CD4-positive, alpha-beta T cell treated with Interleukin-6 at 100 ng/mL for 8 hours (primary cell): ENCODE data around the gene DRD4.
A peak's percentile ranks its signal among the peaks of the same experiment; 100 is the strongest.

Experiments used
- DNase-seq: peaks from one replicate; pipeline ENCODE4 v3.0.0-alpha.2; 2020; ENCODE audit warnings: mixed read lengths, low spot score

DRD4 gene

GRCh38 chr11:636511-637332 lies at the start of gene DRD4:
Gene DRD4 (plus strand): TSS chr11:637269. CDS start chr11:637305, 36 bp downstream.
- no peak for DNase-seq

DNA sequence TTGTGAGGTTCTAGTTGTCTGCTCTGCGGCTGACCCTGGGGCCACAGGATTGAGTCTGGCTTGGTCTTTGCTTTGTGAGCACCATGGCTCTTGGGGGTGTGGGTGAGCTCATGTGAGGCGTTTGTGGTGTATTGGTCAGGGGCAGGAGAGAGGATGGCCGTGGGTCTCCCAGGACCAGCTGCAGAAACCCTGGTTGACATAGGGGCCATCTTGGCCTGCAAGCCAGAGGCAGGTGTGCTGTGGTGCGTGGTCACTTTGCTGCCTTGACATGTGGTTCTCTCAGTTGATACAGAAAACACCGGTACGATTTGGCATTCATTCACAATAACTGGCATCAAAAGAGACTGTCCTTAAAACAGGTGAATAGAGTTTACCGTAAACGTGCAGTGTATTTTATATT lies 49.5 kb upstream of the DRD4 start:
- no peak for DNase-seq

DNA sequence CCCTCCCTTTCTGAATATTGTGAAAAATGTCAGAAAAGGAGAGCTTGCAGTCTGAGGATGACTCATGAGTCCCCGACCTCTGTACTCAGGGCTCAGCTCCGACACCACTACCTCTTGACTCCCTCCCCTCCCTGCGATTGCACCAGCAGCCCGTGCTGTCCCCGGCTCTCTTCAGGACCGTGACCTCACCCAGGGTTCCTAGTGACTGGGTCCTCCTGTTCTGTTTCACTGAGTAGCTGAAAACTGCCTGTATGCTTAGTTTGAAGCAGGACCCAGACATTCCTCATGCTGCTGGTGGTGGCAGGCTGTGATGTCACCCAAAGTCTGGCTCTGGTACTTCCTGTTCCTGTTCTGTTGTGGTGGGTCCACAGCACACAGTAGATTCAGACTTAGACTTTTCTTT lies 49.1 kb upstream of the DRD4 start:
- peak; percentile 61 for DNase-seq

- DNase-seq, result no peak
Measured at GRCh38 chr11:589798-590197, 47.3 kb upstream of the DRD4 start.

DNA sequence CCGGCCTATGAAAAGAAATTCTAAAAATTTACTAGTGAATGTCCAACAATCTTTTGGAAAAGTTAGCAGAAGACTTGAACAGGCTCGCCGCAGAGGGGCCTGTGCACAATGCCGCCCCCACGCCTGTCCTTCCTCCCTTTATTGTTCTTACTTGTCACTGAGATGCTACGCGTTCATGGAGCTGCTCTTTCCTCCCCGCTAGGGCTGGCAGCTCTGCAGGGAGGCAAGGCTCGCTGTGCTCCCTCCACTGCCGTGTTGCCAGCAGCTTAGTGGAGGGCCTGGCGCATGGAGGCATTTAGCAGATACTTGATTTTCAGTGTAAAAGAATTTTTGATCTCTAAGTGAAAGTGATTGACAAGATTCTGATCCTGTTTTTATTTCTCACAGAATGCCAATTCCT lies 46.1 kb upstream of the DRD4 start:
- no peak for DNase-seq

DNA sequence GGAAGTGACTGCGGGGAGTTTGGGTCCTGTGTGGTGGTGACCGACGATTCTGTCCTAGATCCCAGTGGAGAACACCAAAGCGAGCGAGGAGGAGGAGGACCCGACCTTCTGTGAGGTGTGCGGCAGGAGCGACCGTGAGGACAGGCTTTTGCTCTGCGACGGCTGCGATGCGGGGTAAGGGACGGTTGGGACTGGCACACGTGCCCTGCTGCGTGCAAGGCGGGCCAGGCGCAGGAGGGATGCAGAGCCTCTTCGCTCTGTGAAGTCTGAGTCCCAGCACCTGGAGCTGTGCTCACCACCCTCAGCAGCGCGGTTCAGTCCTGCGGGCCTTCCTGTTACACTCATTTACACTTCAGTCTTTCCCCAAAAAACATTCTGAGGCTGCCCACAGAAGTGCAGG lies 44.6 kb upstream of the DRD4 start:
- DNase-seq, result no peak

DNA sequence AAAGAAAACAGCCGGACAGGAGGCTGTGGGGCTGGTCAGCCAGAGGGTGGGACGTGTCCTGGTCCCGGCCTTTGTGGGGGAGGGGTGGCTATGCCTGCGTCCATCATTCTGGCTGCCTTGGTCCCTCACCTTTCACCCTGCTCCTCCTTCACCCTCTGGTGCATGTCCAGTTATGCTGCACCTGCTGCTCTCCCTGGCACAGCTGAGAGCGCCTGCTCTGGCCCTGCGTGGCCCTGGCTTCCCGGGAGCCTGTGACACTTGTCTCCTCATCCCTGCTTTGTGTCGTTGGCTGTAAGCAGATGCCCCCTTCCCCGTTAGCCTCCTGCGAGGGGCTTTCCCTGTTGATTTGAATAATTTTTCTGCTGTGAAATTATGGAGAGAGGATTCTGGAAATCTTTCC lies 44.2 kb upstream of the DRD4 start:
- DNase-seq, result no peak

GRCh38 chr11:593347-593746 lies 43.7 kb upstream of the DRD4 start:
- DNase-seq, result no peak

GRCh38 chr11:595400-595799 lies 41.7 kb upstream of the DRD4 start:
- DNase-seq, result no peak

DNA sequence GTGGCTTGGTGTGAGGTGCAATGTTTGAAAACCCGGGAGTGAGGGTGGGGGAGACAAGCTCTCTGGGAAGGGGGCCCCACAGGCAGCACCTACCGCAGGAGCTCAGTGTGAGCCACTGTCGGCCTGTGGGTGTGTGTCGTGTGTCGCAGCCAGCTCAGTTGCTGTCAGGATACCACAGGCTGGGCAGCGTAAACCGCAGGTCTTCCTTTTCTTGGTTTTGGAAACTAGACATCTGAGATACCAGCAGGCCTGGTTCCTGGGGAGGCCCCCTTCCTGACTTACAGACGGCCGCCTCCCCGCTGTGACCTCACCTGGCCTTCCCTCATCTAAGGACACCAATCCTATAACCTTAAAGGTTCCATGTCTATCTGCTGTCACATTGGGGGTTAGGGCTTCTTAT lies 40.7 kb upstream of the DRD4 start:
- DNase-seq, result no peak

- DNase-seq, result no peak
Measured at GRCh38 chr11:597166-597725, 39.8 kb upstream of the DRD4 start.

DNA sequence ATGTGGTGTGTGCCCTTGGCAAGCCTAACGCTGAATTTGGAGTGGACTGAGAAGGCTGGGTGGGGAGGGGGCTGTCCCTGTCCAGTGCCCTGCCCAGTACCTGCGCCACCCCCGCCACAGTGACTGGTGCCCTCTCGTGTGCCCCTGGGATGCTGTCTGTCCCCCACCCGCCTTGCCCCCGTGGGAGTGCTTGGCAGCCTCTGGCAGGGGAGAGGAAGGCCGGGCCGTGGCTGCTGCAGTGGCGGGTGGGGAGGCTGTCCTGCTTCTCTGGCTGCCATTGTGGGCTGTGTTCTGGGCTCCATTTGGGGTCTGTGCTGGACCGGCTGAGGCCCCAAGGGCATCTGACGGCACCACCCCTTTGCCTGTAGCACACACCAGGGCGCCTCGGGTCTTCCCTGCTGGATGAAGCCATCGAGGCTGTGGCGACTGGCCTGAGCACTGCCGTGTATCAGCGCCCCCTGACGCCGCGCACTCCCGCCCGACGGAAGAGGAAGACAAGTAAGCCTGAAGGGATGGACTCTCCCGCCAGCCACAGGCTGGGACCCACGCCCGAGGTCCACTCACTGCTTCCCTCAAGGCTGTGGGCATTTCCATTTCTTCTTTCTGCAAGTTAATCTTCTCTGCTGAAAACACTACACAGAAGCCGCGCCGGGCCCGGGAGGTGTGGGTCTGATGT lies 38.9 kb upstream of the DRD4 start:
- DNase-seq, result no peak

DNA sequence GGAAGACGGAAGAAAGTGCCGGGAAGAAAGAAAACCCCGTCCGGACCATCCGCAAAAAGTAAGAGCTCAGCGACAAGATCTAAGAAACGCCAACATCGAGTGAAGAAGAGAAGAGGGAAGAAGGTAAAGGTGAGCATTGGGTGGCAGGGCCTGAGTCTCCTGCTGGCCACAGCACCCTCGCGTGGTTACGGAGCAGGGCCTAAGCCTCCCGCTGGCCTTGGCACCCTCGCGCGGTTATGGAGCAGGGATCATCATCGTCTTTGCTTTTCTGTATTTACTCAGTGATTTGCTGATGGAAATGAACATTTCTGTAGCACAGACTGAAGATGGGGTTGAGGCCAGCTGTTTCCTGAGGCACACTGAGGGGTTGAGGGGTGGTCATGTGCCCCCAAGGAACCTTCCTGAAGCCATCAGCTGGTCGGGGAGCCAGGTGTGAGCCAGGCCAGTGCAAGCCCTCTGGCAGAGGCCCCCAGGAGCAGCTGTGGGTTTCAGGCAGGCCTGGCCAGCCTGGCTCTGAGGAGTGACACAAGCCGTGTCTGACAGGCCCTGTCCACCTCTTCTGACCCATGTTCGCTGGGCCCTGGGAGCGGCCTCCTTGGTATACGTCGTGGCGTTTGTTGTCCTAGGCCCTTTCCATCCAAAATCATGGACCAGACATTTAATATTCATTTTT lies 35.4 kb upstream of the DRD4 start:
- DNase-seq, result no peak

DNA sequence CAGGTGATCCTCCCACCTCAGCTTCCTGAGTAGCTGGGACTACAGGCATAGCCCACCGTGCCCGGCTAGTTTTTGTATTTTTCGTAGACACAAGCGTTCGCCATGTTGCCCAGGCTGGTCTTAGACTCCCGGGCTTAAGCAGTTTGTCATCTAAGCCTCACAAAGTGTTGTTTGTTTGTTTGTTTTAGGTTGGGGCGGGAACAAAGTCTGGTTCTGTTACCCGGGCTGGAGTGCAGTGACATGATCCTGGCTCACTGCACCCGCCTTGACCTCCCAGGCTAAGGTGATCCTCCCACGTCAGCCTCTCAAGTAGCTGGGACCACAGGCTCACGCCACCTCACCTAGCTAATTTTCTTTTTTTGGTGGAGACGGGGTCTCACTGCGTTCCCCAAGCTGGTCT lies 33.9 kb upstream of the DRD4 start:
- no peak for DNase-seq

- no peak for DNase-seq
Measured at GRCh38 chr11:605286-606129, 31.6 kb upstream of the DRD4 start.

DNA sequence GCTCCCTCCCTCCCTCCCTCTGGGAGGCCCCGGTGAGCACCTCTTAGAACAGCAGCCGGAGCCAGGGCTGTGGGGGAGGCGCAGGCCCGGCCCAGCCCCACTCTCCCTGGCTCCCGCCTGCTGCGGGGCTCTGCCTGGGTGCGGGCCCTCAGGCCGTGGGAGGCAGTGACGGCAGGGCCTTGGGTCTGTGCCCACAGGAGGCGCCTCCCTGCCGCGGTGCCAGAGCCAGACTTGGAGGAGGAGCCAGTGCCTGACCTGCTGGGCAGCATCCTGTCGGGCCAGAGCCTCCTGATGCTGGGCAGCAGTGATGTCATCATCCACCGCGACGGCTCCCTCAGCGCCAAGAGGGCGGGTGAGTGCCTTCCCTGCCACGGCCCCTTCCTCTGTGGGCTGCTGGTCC lies 30.8 kb upstream of the DRD4 start:
- DNase-seq, result no peak

DNA sequence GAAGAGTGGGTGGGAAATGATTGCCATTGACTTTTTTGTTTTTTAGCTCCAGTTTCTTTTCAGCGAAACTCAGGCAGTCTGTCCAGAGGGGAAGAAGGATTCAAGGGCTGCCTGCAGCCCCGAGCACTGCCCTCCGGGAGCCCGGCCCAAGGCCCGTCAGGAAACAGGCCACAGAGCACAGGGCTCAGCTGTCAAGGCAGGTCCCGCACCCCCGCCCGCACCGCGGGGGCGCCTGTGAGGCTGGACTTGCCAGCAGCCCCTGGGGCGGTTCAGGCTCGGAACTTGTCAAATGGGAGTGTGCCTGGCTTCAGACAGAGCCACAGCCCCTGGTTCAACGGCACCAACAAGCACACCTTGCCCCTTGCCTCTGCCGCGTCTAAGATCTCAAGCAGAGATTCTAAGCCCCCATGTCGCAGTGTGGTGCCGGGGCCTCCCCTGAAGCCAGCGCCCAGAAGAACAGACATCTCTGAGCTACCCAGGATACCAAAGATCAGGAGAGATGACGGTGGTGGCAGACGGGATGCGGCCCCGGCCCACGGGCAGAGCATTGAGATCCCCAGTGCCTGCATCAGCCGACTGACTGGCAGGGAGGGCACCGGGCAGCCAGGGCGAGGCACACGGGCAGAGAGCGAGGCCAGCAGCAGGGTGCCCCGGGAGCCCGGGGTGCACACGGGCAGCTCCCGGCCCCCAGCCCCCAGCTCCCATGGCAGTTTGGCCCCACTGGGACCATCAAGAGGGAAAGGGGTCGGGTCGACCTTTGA lies 29.9 kb upstream of the DRD4 start:
- no peak for DNase-seq

- no peak for DNase-seq
Measured at GRCh38 chr11:607971-608659, 29.0 kb upstream of the DRD4 start.

DNA sequence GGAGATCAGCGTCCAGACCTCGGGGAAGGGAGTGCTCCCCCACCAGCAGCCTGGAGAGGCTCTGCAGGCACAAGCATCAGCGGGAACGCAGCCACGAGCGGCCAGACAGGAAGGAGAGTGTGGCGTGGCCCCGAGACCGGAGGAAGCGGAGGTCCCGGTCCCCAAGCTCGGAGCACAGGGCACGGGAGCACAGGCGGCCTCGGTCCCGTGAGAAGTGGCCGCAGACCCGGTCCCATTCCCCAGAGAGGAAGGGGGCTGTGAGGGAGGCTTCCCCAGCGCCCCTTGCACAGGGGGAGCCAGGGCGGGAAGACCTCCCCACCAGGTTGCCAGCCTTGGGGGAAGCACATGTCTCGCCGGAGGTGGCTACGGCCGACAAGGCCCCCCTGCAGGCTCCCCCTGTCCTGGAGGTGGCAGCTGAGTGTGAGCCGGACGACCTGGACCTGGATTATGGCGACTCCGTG lies 28.2 kb upstream of the DRD4 start:
- no peak for DNase-seq

- DNase-seq, result no peak
Measured at GRCh38 chr11:609341-609811, 27.7 kb upstream of the DRD4 start.
